Measurements from ENCODE around the gene KRTAP16-1.

KRTAP16-1 gene

DNA sequence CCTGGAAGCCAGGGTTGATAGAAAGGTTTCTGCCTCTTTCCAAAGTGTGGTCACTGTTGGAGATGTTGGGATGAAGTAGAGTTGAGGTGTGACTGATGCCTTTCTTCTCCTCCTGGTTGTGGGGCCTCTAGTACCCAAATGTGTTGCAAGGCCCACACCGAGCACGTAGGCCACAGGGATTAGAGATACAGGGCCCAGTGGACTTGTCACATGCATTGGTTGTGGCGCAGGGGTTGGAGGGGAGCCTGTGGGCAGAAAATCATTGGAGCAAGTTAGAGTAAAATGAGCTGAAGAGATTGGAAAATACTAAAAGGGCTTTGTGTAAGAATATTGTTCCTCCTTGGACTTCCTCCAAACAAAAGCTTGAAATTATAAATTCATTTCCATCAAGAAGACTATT, 36.9 kb upstream of the KRTAP16-1 start:
- in situ Hi-C loops (cut with HindIII; ENCODE audit: low sequenced_read_pairs), result loop anchor here (10.0 kb wide), 1 partner anchor 209 kb away; no protein-coding TSS in a partner anchor
- no peak for DNase-seq (ENCODE audit: low read depth)
- TF ChIP-seq, protein P1, sequence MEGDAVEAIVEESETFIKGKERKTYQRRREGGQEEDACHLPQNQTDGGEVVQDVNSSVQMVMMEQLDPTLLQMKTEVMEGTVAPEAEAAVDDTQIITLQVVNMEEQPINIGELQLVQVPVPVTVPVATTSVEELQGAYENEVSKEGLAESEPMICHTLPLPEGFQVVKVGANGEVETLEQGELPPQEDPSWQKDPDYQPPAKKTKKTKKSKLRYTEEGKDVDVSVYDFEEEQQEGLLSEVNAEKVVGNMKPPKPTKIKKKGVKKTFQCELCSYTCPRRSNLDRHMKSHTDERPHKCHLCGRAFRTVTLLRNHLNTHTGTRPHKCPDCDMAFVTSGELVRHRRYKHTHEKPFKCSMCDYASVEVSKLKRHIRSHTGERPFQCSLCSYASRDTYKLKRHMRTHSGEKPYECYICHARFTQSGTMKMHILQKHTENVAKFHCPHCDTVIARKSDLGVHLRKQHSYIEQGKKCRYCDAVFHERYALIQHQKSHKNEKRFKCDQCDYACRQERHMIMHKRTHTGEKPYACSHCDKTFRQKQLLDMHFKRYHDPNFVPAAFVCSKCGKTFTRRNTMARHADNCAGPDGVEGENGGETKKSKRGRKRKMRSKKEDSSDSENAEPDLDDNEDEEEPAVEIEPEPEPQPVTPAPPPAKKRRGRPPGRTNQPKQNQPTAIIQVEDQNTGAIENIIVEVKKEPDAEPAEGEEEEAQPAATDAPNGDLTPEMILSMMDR (IDR thresholded peaks at IDR 0.05; ENCODE audit: low read depth, low read length, missing control alignments), result no peak
- no peak overlapping the region for H3K4me3 ChIP-seq (ENCODE audit: low read depth, low read length)

DNA sequence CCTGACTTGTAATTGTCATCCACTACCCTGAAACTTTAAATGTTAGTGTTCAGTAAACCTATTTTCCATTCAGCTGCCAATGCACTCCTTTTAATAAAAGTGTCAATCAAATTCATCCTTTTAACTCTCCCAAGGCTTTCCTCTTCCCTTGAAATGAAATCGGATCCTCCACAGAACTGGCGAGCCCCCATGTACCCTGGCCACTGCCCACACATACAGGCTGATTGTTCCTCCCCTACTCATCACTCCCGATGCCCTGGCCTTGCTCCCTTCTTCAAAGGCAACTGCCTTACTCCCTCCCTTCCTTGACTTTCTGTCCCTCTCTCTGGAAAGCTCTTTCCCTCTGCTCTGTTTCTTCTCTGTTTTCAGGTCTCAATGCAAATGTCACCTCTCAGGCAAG, 33.9 kb upstream of the KRTAP16-1 start:
- TF ChIP-seq, protein P1 (IDR thresholded peaks at IDR 0.05; ENCODE audit: low read depth, low read length, missing control alignments), result no peak
- in situ Hi-C loops (cut with HindIII; ENCODE audit: low sequenced_read_pairs), result loop anchor here (10.0 kb wide), 1 partner anchor 212 kb away; no protein-coding TSS in a partner anchor
- no peak overlapping the region for H3K4me3 ChIP-seq (ENCODE audit: low read depth, low read length)
- no peak for DNase-seq (ENCODE audit: low read depth)

DNA sequence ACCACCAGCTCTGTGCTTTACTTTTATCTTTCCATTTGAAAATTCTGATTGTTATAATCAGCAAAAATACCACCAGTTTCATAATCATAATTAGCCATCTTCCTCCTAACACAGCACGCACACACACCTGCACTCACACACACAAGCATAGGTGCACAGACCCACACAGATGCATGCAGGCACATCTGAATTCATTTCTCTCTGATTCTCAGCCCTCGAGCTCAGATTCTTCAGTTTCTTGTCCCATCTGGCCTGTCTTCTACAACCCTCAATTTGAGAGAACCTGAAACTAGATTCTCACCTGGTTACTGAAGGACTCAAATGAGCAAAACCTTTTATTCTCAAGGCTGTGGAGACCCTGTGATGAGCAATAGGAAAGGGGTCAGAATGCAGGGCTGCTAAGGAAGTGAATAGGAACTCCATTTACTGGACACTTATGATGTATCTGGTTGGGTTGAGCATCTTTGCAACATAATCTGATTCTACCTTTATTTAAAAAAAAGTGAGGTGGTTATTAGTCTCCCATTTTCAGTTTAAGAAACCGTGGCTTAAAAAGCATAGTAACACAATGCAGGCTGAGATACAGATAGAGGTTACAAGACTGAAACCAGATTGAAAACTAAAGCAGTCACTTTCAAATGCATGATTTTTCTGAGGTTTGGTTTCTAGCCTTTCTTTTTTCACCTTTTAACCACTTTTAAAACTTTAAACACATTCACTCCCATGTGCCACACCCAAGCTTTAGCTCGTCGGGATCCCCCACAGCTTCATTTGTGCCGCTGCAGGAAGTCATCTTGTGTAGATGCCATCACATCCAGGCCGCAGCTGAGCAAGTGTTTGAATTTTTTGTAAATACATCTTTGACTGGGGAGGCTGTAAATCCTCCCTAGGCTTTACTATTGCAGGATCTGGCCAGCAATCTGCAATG, 32.1 kb upstream of the KRTAP16-1 start:
- TF ChIP-seq, protein P1 (IDR thresholded peaks at IDR 0.05; ENCODE audit: low read depth, low read length, missing control alignments), result no peak
- no peak for DNase-seq (ENCODE audit: low read depth)
- no peak overlapping the region for H3K4me3 ChIP-seq (ENCODE audit: low read depth, low read length)
- in situ Hi-C loops (cut with HindIII; ENCODE audit: low sequenced_read_pairs), result loop anchor here (10.0 kb wide), 1 partner anchor 214 kb away; no protein-coding TSS in a partner anchor

DNA sequence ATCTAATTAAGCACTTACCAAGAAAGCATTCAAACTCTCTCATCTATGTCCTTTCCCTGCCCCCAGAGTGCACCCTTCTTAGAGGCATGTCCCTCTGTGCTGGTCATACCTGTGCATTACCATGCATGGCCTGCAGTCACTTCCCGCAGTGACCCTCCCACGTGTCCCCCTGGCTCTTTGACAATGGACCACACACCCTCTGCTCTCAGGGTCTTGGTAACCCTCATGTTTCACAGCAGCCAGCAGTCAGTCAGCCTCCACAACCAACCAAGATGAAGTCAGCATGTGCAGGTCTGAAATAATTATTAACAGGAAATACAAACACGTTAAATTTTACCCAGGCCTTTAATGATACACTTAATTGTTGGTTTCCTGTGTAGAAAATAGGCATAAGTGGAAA, 31.4 kb upstream of the KRTAP16-1 start:
- no peak overlapping the region for H3K4me3 ChIP-seq (ENCODE audit: low read depth, low read length)
- TF ChIP-seq, protein P1 (IDR thresholded peaks at IDR 0.05; ENCODE audit: low read depth, low read length, missing control alignments), result no peak
- in situ Hi-C loops (cut with HindIII; ENCODE audit: low sequenced_read_pairs), result loop anchor here (10.0 kb wide), 1 partner anchor 214 kb away; no protein-coding TSS in a partner anchor
- DNase-seq (ENCODE audit: low read depth), result no peak

DNA sequence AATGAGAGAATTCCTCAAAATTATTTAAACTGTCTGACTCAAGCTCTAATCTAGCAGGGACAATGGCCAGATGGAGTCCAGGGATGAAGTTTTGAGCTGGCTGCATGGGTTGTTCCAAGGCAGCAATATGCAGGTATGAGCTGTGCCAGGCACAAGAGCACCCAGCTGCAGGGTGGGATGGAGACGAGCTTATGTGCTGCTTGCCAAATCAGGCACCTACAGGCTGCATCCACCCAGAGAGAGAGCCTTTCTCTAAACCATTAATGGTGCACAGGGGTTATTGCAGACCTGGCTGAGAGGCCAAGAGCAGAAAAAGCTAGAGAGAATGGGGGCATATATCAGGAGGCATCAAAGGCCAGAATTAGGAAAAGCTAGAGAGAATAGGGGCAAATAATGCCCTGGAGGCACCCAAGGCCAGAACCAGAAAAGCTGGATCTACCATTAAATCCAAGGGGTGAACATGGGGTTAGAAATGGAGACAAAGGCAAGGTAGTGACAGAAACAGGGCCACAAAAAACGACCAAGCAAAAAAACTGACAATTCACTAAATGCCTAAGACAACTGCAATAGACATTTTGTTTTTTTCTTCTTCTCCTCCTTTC, 30.6 kb upstream of the KRTAP16-1 start:
- in situ Hi-C loops (cut with HindIII; ENCODE audit: low sequenced_read_pairs), result loop anchor here (10.0 kb wide), 1 partner anchor 215 kb away; no protein-coding TSS in a partner anchor
- TF ChIP-seq, protein P1 (IDR thresholded peaks at IDR 0.05; ENCODE audit: low read depth, low read length, missing control alignments), result no peak
- H3K4me3 ChIP-seq (ENCODE audit: low read depth, low read length), result no peak overlapping the region
- no peak for DNase-seq (ENCODE audit: low read depth)

DNA sequence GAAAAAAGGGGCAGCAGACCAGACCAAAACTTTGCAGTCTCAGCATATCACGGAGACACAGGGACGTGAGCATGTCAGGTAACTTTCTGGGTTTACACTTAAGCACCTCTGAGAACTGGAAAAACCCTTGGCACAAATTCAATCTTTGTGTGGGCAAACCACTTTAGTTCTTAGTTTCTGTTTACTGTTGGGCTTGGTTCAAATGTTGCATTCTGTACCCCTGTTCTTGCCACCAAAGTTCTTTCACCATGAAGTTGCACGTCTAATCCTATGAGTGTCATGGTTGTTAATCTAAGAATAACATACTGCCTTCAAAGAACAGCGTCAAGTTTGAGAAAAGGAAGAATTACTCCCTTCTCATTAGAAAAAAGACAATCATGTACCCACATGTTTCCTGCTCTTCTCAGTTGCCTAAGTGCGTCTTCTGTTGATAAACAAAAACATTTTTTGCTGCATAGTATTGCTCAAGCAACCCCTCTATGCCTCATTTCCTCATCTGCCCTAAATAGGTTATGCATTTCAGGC, 29.9 kb upstream of the KRTAP16-1 start:
- no peak overlapping the region for H3K4me3 ChIP-seq (ENCODE audit: low read depth, low read length)
- in situ Hi-C loops (cut with HindIII; ENCODE audit: low sequenced_read_pairs), result no loop called here
- TF ChIP-seq, protein P1 (IDR thresholded peaks at IDR 0.05; ENCODE audit: low read depth, low read length, missing control alignments), result no peak
- no peak for DNase-seq (ENCODE audit: low read depth)
